Measurements from ENCODE around the gene OOSP2.
"Not testable (repeated sequence)": the region's sequence is repeated elsewhere in the genome, so short reads cannot be mapped to it uniquely, and the experiment has no call there.

OOSP2 gene, protein sequence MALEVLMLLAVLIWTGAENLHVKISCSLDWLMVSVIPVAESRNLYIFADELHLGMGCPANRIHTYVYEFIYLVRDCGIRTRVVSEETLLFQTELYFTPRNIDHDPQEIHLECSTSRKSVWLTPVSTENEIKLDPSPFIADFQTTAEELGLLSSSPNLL
- 0 reads per million in 4 donors for total RNA-seq

GRCh38 chr11:60040109-60040508, at the start of gene OOSP2:
TSS of gene OOSP2 (plus strand) at chr11:60040409. CDS start at chr11:60040460, 51 bp downstream.
- DNase-seq = no peak

DNA sequence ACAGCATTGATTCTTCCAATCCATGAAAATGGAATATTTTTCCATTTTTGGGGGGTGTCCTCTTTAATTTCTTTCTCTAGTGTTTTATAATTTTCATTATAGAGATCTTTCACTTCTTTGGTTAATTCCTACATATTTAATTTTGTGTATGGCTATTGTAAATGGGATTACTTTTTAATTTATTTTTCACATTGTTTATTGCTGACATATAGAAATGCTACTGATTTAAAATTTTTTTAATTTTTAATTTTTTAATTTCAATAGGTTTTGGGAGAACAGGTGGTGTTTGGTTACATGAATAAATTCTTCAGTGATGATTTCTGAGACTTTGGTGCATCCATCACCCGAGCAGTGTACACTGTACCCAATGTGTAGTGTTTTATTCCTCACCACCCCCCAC, 49.8 kb upstream of the OOSP2 start:
- DNase-seq = no peak

DNA sequence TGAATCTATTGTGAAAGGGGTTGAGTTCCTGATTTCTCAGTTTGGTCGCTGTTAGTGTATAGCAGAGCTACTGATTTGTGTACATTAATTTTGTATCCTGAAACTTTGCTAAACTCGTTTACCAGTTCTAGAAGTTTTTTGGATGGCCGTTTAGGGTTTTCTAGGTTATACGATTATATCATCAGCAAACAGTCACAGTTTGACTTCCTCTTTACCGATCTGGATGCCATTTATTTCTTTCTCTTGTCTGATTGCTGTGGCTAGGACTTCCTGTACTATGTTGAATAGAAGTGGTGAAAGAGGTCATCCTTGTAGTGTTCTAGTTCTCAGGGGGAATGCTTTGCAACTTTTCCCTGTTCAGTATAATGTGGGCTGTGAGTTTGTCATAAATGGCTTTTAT, 47.8 kb upstream of the OOSP2 start:
- DNase-seq = no peak

DNA sequence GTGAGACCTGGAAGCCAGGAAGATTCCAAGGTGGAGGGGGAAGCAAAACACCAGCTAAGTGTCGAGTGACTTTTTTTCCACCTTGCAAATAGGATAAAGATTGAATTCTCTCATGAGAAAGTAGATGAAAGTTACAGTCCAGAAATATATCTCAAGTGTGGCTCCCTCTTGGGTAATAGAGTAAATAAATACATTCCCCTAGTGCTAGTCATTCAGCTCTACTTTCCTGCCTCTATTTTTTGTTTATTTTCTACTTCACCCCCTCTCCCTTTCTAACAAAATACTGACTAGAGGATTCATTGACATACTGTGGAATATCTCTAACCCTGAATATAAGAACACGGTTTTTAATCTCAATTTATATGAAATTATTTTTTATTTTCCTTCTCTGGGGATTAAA, 42.4 kb upstream of the OOSP2 start:
- no peak for DNase-seq

DNA sequence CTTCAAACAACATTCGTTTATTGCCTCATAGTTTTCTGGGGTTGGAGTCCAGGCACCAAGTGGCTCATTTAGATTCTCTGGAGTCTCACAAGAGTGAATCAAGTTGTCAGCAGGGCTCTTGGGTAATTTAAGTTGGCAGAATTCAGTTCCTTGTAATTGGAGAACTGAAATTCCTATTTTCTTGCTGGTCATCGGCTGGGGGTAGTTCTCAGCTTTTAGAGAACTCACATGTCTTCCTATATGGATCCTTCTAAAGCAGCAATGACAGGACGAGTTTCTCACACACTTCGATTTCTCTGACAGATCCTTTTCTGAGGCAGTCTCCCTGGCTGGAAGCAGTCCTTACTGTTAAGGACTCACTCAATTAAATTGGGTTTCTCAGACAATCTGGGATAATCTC, 40.5 kb upstream of the OOSP2 start:
- no peak for DNase-seq

DNA sequence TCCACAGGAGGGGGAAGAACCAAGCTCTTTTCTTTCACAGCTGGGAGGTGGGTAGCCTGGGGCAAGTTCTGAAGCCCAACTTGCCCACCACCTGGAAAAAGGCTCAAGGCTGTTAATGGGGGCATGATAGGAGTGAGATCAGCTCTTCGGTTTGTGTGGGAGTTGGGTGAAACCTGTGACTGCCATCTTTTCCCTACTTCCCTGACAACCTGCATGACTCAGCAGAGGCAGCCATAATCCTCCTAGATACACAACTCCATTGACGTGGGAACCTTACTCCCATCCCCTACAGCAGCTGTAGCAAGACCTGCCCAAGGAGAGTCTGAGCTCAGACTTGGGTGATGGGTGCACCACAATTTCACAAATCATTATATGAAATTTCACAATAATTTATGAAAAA, 36.5 kb upstream of the OOSP2 start:
- no peak for DNase-seq

- no peak for DNase-seq
Measured at GRCh38 chr11:60005360-60005759, 34.8 kb upstream of the OOSP2 start.

GRCh38 chr11:60016881-60017280, 23.3 kb upstream of the OOSP2 start, which contains the start of gene OOSP4B:
TSS of gene OOSP4B (plus strand) at chr11:60017181.
- no peak for DNase-seq

DNA sequence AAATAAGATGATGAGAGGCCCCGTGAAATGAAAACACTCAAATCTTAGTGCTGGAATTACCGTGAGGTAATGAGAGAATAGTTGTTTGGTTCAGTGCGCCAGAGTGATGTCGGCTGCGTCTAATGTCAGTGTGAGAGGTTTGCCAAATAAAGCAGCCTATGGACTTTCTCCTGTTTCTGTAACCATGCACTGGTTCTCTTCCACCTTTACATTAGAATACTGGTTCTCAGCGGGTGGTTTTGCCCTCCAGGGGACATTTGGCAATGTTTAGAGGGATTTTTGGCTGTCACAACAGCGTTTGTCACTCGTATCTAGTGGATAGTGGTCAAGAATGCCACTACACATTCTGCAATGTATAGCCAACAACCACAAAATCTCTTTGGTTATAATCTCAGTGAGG, 22.2 kb upstream of the OOSP2 start:
- no peak for DNase-seq

DNA sequence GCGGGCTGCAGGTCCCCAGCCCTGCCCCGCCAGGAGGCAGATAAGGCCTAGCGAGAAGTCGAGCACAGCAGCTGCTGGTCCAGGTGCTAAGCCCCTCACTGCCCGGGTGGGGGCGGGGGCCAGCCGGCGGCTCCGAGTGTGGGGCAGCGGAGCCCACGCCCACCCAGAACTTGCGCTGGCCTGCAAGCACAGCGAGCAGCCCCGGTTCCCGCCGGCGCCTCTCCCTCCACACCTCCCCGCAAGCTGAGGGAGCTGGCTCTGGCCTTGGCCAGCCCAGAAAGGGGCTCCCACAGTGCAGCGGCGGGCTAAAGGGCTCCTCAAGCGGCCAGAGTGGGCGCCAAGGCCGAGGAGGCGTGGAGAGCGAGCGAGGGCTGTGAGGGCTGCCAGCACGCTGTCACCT, 19.8 kb upstream of the OOSP2 start:
- not testable (repeated sequence) for DNase-seq

DNA sequence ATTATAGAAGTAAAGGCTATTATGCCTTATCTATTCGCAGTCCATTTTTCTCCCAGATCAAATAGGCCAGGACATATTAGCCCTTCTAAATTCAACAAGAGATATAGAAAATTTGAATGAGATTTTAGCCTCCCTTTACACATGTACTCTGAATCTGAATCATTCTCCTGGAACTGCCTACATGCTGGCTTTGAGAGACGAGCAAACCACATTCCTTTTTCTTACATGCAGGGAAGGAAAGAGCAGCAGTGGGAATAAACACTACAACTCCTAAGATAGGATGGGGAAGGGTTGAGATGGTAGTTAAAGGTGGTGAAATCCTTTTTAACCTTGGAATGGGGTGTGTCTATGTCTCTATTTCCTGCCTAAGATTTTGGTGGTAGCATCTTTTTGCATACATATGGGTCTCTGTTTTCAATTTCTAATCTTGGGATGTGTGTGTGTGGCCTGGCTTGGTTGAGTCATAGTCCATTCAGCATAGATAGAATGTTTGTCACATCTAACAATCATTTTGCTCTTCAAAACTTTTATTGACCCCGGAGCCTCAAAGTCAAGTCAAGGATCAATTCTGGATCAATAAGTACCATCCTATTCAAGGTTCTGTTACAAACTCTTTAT, 11.1 kb upstream of the OOSP2 start:
- no peak for DNase-seq

DNA sequence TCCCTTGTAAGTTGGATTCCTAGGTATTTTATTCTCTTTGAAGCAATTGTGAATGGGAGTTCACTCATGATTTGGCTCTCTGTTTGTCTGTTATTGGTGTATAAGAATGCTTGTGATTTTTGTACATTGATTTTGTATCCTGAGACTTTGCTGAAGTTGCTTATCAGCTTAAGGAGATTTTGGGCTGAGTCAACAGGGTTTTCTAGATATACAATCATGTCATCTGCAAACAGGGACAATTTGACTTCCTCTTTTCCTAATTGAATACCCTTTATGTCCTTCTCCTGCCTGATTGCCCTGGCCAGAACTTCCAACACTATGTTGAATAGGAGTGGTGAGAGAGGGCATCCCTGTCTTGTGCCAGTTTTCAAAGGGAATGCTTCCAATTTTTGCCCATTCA, 10.2 kb downstream of the OOSP2 start:
- not testable (repeated sequence) for DNase-seq

DNA sequence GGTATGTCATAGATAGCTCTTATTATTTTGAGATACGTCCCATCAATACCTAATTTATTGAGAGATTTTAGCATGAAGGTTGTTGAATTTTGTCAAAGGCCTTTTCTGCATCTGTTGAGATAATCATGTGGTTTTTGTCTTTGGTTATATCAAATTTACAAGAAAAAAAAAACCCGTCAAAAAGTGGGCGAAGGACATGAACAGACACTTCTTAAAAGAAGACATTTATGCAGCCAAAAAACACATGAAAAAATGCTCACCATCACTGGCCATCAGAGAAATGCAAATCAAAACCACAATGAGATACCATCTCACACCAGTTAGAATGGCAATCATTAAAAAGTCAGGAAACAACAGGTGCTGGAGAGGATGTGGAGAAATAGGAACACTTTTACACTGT, 10.6 kb downstream of the OOSP2 start:
- not testable (repeated sequence) for DNase-seq

GRCh38 chr11:60056349-60056969, 16.2 kb downstream of the OOSP2 start, which contains the start of gene MS4A3:
TSS of gene MS4A3 (plus strand) at chr11:60056665. CDS start at chr11:60061161, 4,496 bp downstream.
- DNase-seq = no peak

- no peak for DNase-seq
Measured at GRCh38 chr11:60059052-60059451, 18.8 kb downstream of the OOSP2 start.

- DNase-seq = no peak
Measured at GRCh38 chr11:60059521-60060240, 19.5 kb downstream of the OOSP2 start.

- DNase-seq = no peak
Measured at GRCh38 chr11:60064111-60064510, 23.9 kb downstream of the OOSP2 start.

- DNase-seq = no peak
Measured at GRCh38 chr11:60065801-60066200, 25.6 kb downstream of the OOSP2 start.

GRCh38 chr11:60069450-60069849, 29.2 kb downstream of the OOSP2 start:
- DNase-seq = no peak

DNA sequence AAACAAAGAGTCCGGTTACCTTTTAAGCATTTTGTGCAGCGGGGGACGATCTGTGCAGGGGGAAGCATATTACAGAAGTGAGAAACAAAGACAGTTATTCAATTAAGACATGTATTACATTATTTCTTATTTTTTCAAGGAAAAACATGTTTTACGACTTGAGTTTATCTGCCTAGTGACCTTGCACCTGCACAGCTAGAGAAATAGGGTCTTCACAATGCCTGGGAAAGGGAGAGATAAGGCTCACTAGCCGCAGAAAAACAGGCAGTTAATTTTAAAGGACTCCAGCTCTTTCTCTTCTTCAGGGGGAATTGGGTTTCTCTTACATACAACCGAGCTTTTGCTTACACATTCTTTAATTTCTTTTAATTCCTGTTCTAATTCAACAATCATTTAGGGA, 31.4 kb downstream of the OOSP2 start:
- DNase-seq = not testable (repeated sequence)

GRCh38 chr11:60077216-60077817, 37.1 kb downstream of the OOSP2 start:
- no peak for DNase-seq

GRCh38 chr11:60077981-60078380, 37.8 kb downstream of the OOSP2 start:
- no peak for DNase-seq

DNA sequence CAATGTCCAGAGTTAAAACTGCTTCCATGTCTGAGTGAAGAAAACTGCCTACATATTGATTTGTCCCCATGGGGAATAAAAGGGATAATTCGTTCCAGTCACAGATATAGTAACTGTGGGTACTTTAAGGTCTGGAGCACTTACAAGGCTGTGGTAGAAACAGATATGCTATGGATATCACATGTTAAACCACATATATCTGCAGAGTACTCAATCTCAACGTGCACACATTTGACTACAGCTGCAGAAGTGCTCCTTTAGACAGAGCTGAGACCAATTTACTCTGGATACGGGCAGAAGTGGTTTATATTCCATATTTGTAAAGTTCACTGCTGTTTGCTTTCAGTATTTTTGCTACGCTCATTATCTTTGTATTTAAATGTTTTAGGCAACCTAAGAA, 38.5 kb downstream of the OOSP2 start:
- no peak for DNase-seq
